Measurements from ENCODE around the gene C2orf92. TPM values are rescaled to one million over a fixed set of nuclear protein-coding genes. Genes with fewer than 3 reads are reported as not detected.
A peak's percentile ranks its signal among the peaks of the same experiment; 100 is the strongest.

Gene C2orf92
- total and polyA plus RNA-seq, 12 donors, result 1.2 to 50.0 (median 5.5) TPM

DNA sequence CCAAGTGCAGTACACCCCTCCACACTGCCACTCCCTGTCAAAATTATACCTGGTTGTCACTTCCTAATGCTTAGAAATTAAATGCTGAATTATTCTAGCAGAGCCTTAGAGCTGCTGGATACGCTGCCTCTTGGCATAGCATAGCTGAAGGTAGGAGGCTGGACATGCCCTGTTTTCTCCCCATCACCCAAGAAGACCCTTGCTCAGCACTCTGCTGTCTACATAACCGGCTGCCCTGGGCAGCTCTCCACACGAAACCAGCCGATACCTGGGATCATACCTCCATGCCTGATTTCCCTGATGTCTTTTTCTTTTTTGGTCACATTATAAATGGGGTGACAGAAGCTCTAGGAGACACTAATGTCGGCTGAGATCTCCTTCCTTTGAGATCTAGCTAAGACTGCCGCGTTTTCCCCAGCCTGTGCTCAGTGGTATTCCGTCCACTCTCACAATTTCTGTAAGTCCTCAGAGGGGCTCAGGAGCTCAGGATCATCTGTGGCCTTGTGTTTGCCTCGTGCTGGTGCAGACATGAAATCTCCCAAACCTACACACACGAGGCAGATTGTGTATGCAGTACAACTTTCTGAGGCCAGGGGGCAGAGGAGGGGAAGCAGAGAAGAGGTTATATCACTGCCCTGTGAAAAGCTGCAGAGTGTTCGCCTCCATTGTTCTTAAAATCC, 30.4 kb downstream of the C2orf92 start:
- H3K9me3 ChIP-seq (replicated peaks in 1 of 3), result no peaks in the 10 kb centered on the region
- peak; percentile 43 to 77 (median 58) for DNase-seq
- H3K4me1 ChIP-seq (replicated peaks in 1 of 2), result no peaks in the 10 kb centered on the region
- no peaks in the 10 kb centered on the region for H3K27me3 ChIP-seq
- WGBS, 4 donors, result 48 to 68% (median 62%) methylated on average over 11 of the region's 11 CpGs
- H3K36me3 ChIP-seq (replicated peaks in 1 of 2), result no peaks in the 10 kb centered on the region
- no peak overlapping the region for H3K27ac ChIP-seq
- intact Hi-C loops (cut with DNase I), result loop anchor here (5.0 to 10.0 kb wide), 2 partner anchors 105 to 687 kb away; no protein-coding TSS in a partner anchor
- no peak overlapping the region for H3K4me3 ChIP-seq
- TF ChIP-seq, protein P1, sequence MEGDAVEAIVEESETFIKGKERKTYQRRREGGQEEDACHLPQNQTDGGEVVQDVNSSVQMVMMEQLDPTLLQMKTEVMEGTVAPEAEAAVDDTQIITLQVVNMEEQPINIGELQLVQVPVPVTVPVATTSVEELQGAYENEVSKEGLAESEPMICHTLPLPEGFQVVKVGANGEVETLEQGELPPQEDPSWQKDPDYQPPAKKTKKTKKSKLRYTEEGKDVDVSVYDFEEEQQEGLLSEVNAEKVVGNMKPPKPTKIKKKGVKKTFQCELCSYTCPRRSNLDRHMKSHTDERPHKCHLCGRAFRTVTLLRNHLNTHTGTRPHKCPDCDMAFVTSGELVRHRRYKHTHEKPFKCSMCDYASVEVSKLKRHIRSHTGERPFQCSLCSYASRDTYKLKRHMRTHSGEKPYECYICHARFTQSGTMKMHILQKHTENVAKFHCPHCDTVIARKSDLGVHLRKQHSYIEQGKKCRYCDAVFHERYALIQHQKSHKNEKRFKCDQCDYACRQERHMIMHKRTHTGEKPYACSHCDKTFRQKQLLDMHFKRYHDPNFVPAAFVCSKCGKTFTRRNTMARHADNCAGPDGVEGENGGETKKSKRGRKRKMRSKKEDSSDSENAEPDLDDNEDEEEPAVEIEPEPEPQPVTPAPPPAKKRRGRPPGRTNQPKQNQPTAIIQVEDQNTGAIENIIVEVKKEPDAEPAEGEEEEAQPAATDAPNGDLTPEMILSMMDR (IDR thresholded peaks at IDR 0.05), result peak; percentile 26 to 66 (median 54)
- no peak for TF ChIP-seq POLR2A (IDR thresholded peaks at IDR 0.05)

DNA sequence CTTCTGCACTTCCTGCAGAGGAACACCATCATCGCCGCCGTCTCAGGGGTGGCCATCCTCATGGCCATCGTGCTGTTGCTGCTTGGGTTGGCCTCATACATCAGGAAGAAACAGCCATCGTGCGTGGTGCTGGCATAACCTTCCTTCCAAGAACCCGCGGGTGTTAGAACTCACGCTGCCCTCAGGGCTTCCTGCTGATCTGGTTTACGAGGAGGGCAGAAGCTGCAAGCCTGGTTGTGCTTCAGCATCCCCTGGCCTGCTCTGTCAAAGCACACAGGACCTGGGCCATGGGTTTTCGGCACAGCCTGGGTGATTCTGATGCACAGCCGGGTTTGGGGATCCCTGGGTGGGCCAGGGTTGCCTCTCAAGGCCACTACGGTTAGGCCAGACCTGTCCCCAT, 31.7 kb downstream of the C2orf92 start:
- intact Hi-C loops (cut with DNase I), result loop anchor here in 1 of 2 donors (5.0 to 10.0 kb wide), 2 partner anchors 106 to 686 kb away; no protein-coding TSS in a partner anchor
- no peak overlapping the region for H3K27ac ChIP-seq
- peak in 1 of 7 donors; percentile 33 for DNase-seq
- no peak overlapping the region for H3K4me3 ChIP-seq
- TF ChIP-seq, protein P1 (IDR thresholded peaks at IDR 0.05), result no peak
- TF ChIP-seq POLR2A (IDR thresholded peaks at IDR 0.05), result no peak
- no peaks in the 10 kb centered on the region for H3K36me3 ChIP-seq (replicated peaks in 1 of 2)
- H3K4me1 ChIP-seq (replicated peaks in 1 of 2), result no peaks in the 10 kb centered on the region
- WGBS, 4 donors, result 73 to 95% (median 83%) methylated on average over 12 to 13 of the region's 13 CpGs
- no peaks in the 10 kb centered on the region for H3K27me3 ChIP-seq
- no peaks in the 10 kb centered on the region for H3K9me3 ChIP-seq (replicated peaks in 1 of 3)

DNA sequence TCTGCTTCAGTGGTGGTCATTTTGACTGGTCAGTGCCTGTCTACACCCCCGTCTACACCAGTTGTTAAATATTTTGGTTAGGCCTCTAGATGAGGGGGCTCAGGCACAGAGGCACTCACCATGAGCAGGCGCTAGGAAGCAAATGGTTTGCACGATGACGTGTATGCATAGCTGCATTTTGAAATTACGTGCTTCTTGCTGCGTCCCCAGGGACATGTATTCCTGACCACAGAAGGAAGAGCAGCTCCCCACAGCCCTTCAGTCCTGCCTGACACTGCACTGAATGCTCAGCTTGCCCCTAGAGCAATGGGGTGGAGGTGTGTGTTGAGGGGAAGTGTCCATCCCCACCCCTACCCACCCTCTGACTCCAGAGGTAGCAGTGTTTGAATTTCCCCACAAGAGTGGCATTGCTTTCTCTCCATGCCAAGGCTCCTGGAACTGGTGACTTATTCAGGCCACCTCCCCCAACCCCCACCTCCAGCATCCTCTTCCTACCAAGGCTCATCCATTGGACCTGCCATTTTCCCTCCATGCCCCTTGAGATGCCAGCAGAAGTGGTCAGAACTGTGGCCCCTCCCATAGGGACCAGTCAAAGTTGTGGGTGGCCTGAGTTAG, 32.4 kb downstream of the C2orf92 start:
- no peak overlapping the region for H3K4me3 ChIP-seq
- no peaks in the 10 kb centered on the region for H3K9me3 ChIP-seq (replicated peaks in 1 of 3)
- 60 to 95% (median 93%) methylated on average over 1 to 6 of the region's 6 CpGs for WGBS, 4 donors
- no peaks in the 10 kb centered on the region for H3K36me3 ChIP-seq (replicated peaks in 1 of 2)
- H3K27ac ChIP-seq, result no peak overlapping the region
- TF ChIP-seq, protein P1 (IDR thresholded peaks at IDR 0.05), result no peak
- TF ChIP-seq POLR2A (IDR thresholded peaks at IDR 0.05), result no peak
- intact Hi-C loops (cut with DNase I), result loop anchor here in 1 of 2 donors (5.0 to 10.0 kb wide), 2 partner anchors 107 to 685 kb away; no protein-coding TSS in a partner anchor
- no peaks in the 10 kb centered on the region for H3K27me3 ChIP-seq
- no peaks in the 10 kb centered on the region for H3K4me1 ChIP-seq (replicated peaks in 1 of 2)
- DNase-seq, result peak in 1 of 7 donors; percentile 18

DNA sequence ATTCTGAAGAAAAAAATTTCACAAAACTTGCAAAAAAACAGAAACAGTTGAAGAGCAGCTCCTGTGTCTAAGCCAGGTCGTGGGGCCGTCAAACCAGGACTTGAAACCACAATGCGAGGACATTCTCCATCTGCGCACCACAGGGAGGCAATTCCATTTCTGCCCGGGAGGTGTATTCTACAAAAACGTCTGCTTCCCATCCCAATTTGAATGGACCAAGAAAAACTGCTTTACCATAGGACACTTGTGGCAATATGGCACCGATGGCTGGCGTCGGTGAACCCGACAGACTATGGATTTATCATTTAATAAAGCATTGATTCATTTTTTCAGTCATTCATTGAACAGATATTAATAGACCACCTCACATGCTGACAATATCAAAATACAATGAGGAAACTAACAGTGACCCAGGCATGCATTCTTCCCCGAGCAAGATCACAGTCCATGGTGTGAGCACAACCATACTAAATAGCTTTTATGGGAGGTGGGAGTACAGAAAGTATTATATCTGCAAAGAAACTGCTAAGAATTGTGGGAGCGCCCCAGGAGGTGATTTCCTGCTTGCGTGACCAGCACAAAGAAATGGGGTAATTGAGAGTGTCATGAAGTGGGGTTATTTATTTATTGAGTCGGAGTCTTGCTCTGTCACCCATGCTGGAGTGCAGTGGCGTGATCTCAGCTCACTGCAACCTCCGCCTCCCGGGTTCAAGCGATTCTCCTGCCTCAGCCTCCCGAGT, 33.4 kb downstream of the C2orf92 start:
- DNase-seq, result peak in 1 of 7 donors; percentile 13
- TF ChIP-seq, protein P1 (IDR thresholded peaks at IDR 0.05), result no peak
- TF ChIP-seq POLR2A (IDR thresholded peaks at IDR 0.05), result no peak
- WGBS, 4 donors, result 84 to 92% (median 89%) methylated on average over 18 to 19 of the region's 19 CpGs
- H3K27me3 ChIP-seq, result no peaks in the 10 kb centered on the region
- no peaks in the 10 kb centered on the region for H3K4me1 ChIP-seq (replicated peaks in 1 of 2)
- H3K27ac ChIP-seq, result no peak overlapping the region
- no peaks in the 10 kb centered on the region for H3K36me3 ChIP-seq (replicated peaks in 1 of 2)
- H3K9me3 ChIP-seq (replicated peaks in 1 of 3), result no peaks in the 10 kb centered on the region
- H3K4me3 ChIP-seq, result no peak overlapping the region
- intact Hi-C loops (cut with DNase I), result loop anchor here in 1 of 2 donors (5.0 to 10.0 kb wide), 2 partner anchors 108 to 684 kb away; no protein-coding TSS in a partner anchor
